NCI-H2107 (cell line): Measurements from ENCODE around the gene NDUFS7.
A peak's percentile ranks its signal among the peaks of the same experiment; 100 is the strongest.

Source experiments
- DNase-seq: peaks from one replicate; lab custom pipeline; 2025; lab: John Stamatoyannopoulos, UW

Gene NDUFS7

DNA sequence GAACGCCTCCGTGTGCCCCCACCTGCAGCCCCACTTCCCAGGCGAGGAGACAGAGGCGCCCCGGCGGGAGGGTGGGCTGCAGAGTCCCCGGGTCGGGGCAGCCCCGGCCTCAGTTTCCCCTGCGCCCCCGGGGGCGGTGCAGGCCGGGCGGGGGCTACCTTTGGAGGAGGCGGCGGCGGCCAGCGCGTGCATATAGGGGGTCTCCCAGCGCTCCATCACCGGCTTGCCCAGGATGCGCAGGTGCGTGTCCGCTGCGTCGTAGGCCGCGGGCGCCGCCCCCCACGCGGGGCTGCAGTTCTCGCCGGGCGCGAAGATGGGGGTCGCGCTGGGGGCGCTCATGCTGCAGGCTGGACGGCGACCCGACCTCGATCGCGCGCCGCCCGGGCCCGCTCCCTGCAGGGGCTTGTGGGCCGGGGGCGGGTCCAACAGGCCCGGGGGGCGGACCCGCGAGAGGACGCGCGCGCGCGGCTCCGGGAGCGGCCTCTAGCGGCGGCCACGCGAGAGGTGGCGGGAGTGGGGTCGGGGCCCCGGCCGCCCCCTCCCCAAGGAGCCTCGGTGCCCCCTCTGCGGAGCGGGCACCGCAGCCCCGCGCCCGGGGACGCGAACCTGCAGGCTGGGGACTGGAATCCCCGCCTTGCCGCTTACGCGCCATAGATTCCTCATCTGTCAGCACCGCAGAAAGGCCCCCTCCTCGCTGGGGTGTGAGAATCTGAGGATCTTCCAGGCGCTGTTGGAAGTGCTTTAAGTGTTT lies 17.6 kb downstream of the NDUFS7 start, which contains the start of gene GAMT:
GAMT (minus strand) TSS at position 405 of the 751 bp plus-strand sequence; CDS start at position 339, 66 bp downstream.
- DNase-seq = no peak

GRCh38 chr19:1401889-1402217 lies 18.1 kb downstream of the NDUFS7 start:
- no peak for DNase-seq

- no peak for DNase-seq
These were observed 18.8 kb downstream of the NDUFS7 start for GRCh38 chr19:1402411-1403070.

- DNase-seq = peak; percentile 97
These were observed 23.2 kb downstream of the NDUFS7 start for GRCh38 chr19:1406774-1407527.

DNA sequence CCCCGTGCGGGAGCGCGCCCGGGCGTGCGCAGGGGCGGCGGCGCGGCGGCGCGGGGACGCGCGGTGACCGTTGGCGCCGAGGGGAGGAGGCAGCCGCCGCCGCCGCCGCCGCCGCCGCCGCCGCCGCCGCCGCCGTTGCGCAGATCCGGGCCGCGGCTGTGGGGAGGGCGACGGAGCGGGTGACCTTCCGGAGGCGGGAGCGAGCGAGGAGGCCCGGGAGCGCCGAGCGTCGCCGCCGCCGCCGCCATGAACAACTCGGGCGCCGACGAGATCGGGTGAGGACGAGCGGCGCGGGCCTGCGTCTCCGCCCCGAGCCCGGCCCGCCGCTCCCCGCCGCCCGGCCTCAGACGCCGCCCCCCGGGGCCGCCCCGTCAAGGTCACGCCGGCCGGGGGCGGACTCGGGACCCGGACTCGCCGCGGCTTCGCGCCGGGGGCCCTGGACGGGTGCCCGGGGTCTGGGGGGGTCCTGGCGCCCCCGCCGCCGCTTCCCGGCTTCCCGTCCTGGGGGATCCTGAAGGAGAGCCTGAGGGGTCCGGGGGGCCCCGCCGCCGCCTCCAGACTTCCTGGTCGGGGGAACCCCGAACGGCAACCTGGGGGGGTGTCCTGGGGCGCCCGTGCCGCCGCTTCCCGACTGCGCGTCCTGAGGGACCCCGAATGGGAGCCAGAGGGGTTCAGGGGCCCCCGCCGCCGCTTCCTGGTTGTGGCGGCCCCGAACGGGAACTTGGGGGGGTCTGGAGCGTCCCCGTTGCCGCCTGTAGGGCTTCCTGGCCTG lies 24.0 kb downstream of the NDUFS7 start, which contains the start of gene DAZAP1:
DAZAP1 (plus strand) TSS at position 59 of the 772 bp plus-strand sequence; CDS start at position 247, 188 bp downstream.
- DNase-seq = no peak

- DNase-seq = no peak
These were observed 24.8 kb downstream of the NDUFS7 start for GRCh38 chr19:1408300-1409203.

GRCh38 chr19:1409204-1410005 lies 25.7 kb downstream of the NDUFS7 start:
- DNase-seq = no peak

- no peak for DNase-seq
These were observed 26.6 kb downstream of the NDUFS7 start for GRCh38 chr19:1410136-1410786.

DNA sequence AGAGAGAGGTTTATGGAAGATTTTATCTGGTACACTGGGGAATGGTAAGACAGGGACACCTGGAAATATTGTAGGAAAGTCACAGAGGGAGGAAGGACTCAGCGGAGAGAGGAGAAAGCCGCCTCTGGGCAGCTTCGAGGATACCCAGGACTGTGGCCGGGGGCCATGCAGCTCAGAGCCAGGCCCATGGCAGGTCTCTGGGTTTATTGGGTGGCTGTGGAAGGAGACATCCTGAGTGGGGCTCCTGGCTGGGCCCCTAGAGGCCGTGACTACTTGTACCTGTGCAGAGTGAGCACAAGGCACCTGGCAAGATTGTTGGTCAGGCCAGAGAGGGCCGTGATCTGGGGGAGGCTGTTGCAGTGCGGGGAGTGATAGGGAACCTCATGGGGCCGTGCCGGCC lies 27.1 kb downstream of the NDUFS7 start:
- no peak for DNase-seq

DNA sequence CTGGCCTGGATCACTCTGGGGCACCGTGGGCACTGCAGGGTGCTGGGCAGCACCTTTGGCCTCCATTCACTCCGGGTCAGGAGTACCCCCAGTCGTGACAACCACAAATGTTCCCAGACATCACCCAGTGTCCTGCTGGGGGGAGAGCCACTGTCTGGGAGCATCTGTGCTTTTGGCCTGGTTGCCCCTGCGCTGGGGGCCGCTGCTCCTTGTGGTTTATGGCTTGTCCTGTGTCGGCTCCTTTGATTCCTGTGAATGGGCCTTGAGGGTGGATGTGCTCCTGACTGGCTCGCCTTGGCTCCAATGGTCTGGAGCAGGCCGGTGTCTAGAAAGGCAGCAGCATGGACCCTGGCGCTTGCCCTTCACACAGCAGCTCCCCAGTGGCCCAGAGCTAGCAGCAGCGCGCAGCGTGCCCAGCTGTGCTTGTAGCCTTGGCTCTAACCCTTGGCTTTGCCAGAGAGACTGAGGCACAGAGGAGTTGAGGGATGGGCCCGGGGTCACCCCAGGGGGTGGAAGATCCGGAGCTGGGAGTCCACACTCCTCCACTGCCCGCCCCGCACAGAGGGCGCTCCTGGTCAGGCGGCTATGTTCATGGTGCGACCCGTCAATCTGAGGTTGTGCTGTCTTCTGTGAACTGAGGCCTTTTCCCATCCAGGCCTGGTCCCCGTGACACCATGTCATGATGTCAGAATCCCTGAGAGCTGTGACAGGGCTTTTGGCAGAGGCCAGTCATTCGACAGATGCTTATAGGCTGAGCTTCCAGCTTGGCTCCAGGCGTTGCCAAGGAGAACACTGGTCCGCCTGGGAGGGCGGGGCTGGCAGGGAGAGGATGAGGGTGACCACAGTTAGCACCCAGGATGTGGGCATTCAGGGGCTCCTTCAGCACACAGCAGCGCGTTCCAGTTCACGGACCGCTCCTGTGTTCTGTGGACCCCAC lies 27.8 kb downstream of the NDUFS7 start:
- no peak for DNase-seq

- no peak for DNase-seq
These were observed 28.7 kb downstream of the NDUFS7 start for GRCh38 chr19:1412323-1412923.

- DNase-seq = no peak
These were observed 29.5 kb downstream of the NDUFS7 start for GRCh38 chr19:1412995-1413800.

DNA sequence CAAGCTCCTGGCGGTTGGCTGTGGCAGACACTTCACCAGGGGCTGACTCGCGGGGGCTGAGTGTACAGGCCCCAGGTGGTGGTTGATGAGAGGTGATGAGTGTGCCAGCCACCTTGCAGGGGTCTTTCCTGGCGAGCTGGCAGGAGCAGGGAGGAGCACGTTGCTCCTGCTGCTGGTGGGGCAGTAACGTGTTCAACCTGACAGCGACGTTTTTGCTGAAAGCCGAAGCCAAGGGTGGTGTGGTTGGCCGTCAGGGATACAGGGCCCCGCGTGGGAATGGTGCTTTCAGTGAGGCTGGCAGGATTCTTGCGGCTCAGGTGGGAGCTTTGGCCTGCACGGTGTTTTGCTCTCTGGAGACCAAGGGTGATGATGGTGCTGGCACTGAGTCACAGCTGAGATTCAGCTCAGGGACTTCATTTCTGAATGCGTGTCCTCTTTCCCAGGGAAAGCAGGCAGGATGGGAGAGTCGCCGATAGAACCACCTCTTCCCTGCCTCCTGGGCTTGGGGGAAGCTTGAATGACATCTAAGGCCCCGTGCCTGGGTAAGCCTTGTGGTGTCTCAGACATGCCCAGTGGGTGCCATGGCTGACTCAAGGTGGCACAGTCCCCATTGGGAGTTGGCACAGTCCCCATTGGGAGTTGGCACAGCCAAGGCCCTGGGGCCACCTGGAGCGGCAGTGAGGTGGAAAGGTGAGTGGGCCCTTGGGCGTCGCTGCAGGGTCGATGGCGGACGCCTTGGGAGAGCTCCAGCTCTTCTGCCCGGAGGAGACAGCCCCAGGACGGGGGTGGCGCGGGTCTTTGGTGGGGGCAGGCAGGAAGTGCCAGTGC lies 32.5 kb downstream of the NDUFS7 start:
- no peak for DNase-seq

- DNase-seq = no peak
These were observed 33.4 kb downstream of the NDUFS7 start for GRCh38 chr19:1417145-1417544.

DNA sequence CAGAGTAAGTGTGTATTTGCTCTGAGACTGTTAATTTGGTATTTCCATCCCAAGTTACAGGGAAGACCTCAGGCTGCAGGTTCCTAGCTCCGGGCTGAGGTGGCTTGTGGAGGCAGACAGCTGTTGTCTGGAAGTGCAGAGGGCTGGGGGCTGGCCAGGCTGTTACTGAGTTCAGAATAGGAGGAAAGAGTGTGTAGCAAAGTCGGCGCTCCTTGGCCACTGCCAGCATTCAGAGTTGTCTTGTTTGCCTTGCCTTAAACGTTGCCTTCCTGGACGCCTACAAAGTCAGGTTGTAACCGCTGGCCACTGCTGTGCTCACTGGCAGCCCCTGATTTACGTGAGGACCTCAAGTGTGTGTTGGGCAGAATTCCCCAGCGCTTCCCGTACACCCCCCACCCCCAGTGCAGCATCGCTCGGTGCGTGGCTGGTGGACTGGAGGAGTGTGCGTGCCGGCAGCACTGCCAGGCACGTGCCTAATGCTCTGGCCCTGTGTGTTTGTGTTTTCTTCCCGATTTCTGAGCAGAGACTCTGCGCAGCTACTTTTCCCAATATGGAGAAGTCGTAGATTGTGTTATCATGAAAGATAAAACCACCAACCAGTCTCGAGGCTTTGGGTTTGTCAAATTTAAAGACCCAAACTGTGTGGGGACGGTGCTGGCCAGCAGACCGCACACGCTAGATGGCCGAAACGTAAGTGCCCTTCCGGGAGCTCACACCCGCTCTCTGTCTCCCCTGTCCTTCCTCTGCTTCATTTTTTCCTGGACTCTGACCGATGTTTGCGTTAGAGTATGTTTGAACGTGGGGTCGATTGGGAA lies 34.2 kb downstream of the NDUFS7 start:
- no peak for DNase-seq

DNA sequence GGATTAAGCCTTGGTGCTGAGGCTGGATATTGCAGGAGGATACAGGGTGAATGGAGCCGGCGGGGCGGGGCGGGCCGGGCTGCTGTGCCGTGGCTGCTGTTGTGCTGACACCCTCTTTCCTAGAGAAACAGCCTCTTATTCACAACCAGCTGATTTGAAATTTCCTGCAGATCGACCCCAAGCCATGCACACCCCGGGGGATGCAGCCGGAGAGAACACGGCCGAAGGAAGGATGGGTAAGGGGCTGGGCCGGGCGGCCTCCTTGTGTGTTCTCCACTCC lies 34.7 kb downstream of the NDUFS7 start:
- no peak for DNase-seq
